Peyer's patch (tissue), 4 donors: ENCODE data around the gene FUS.

Source experiments
- CTCF ChIP-seq, 6 experiments: fragments of 450-650 bp in 4 of 6; fragments of 200-600 bp in 2 of 6; sonication (generic) in 1 of 6; IDR thresholded peaks; one replicate each; pipeline ENCODE4 v1.5.1; 2017 to 2019; ENCODE audit warnings: antibody characterized with exemption in 6 of 6, mild to moderate bottlenecking in 3 of 6, moderate library complexity in 1 of 6
- POLR2A ChIP-seq, 2 donors: fragments of 450-650 bp; IDR thresholded peaks; one replicate each; pipeline ENCODE4 v1.5.1; 2017; ENCODE audit warnings: antibody characterized with exemption in 2 of 2, mild to moderate bottlenecking in 2 of 2, moderate library complexity in 2 of 2

- TF ChIP-seq POLR2A (IDR thresholded peaks at IDR 0.05): no peak
- no peak for TF ChIP-seq CTCF (IDR thresholded peaks at IDR 0.05)
Measured at GRCh38 chr16:31193874-31194273, 13.9 kb downstream of the FUS start.
